ENCODE data around the gene NDUFAF2. TPM values are rescaled to one million over a fixed set of nuclear protein-coding genes. Genes with fewer than 3 reads are reported as not detected.

The NDUFAF2 gene
- total RNA-seq, 1 experiment from 2014 or later = 44.5 TPM

DNA sequence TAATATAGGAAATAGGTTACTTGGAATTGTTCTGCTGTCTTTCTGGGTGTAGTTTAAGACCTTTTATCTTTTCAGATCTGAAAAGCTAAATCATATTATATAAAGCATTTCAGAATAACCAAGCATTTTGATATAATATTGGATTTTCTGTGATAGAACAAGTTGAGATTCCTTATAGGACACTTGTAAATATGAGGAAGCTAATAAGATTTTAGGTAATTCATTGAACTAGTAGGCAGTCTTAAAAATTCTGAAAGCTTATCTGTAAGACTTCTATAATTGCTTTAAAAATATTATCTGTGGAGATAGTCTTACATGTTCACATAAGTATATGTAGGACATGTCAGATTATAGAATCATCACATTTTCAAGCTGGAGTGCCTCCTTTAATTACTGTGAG lies 114.5 kb downstream of the NDUFAF2 start:
- no peak for DNase-seq
- BruUV-seq (replicated peaks) = no TSS peak
- no peaks in the 10 kb centered on the region for H3K4me1 Mint-ChIP-seq (ENCODE audit: low read depth, unreplicated experiment)
- H3K27me3 Mint-ChIP-seq (ENCODE audit: unreplicated experiment) = no peaks in the 10 kb centered on the region
- H3K27ac Mint-ChIP-seq (ENCODE audit: unreplicated experiment) = no peak overlapping the region
- no peaks in the 10 kb centered on the region for H3K36me3 Mint-ChIP-seq (ENCODE audit: insufficient read depth, unreplicated experiment)
- CTCF ChIA-PET = no interaction called here
- H3K4me3 Mint-ChIP-seq (ENCODE audit: low read depth, unreplicated experiment) = no peak overlapping the region
- TF ChIP-seq CTCF (IDR thresholded peaks at IDR 0.05; ENCODE audit: unreplicated experiment) = no peak
- intact Hi-C loops (cut with micrococcal nuclease; ENCODE audit: unreplicated experiment) = loop anchor here (5.0 to 10.0 kb wide), 6 partner anchors 78 to 758 kb away; partner anchors contain the start of gene ZSWIM6
- H3K9me3 Mint-ChIP-seq (ENCODE audit: low read depth, unreplicated experiment) = no peaks in the 10 kb centered on the region

DNA sequence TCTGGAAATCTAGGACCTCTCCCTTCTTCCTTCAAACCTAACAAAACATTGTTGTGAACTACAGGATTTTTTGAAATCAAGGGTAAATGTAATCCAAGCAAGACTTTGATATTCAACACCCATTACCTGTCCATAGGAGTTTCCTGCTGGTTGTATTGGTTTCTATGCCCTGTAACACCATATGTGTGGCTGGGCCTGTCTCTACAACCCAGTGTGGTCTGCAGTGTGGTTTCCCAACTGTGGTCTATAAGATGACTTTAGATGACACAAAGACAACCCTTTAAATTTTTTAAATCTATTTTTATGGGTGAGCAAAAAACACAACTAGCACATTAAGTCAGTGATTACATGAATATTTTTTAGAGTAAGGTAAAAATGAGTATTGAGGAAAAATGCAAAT lies 124.1 kb downstream of the NDUFAF2 start:
- DNase-seq = no peak
- Mint-ChIP-seq H3K4me1 (ENCODE audit: low read depth, unreplicated experiment) (no peaks in the 10 kb centered on the region), H3K27me3 (ENCODE audit: unreplicated experiment) (no peaks in the 10 kb centered on the region), H3K9me3 (ENCODE audit: low read depth, unreplicated experiment) (no peaks in the 10 kb centered on the region), H3K36me3 (ENCODE audit: insufficient read depth, unreplicated experiment) (no peaks in the 10 kb centered on the region), H3K27ac (ENCODE audit: unreplicated experiment) (no peak overlapping the region), H3K4me3 (ENCODE audit: low read depth, unreplicated experiment) (no peak overlapping the region)
- no peak for TF ChIP-seq CTCF (IDR thresholded peaks at IDR 0.05; ENCODE audit: unreplicated experiment)
- BruUV-seq (replicated peaks) = no TSS peak
- CTCF ChIA-PET = interaction anchor here (0.7 kb wide), 2 partner anchors 26 to 748 kb away, joined by 3 read pairs; no protein-coding TSS in a partner anchor
- intact Hi-C loops (cut with micrococcal nuclease; ENCODE audit: unreplicated experiment) = no loop called here

DNA sequence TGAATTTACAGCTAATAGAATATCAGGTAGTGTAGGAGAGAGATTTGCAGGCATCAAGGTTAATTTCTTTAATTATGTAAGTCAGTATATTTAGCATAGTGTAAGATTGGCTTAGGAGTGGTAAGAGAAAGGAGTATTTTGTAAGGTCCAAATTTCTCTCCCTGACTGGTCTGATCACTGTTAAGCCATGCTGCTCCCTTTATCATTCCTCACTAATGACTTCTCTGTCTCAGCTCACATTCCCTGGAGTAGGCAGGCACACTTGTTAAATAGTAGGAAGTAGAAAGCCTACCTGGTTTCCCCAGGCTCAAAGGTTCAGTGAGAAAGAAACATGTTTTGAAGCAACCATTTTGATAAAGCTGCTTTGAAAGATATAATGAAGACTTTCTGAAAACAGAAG lies 126.5 kb downstream of the NDUFAF2 start:
- Mint-ChIP-seq H3K4me3 (ENCODE audit: low read depth, unreplicated experiment) (no peak overlapping the region), H3K9me3 (ENCODE audit: low read depth, unreplicated experiment) (no peaks in the 10 kb centered on the region), H3K27me3 (ENCODE audit: unreplicated experiment) (no peaks in the 10 kb centered on the region), H3K27ac (ENCODE audit: unreplicated experiment) (no peak overlapping the region), H3K4me1 (ENCODE audit: low read depth, unreplicated experiment) (no peaks in the 10 kb centered on the region), H3K36me3 (ENCODE audit: insufficient read depth, unreplicated experiment) (no peaks in the 10 kb centered on the region)
- no TSS peak for BruUV-seq (replicated peaks)
- CTCF ChIA-PET = interaction anchor here (1.3 kb wide), 1 partner anchor 320 kb away, joined by 3 read pairs; no protein-coding TSS in a partner anchor
- no peak for TF ChIP-seq CTCF (IDR thresholded peaks at IDR 0.05; ENCODE audit: unreplicated experiment)
- intact Hi-C loops (cut with micrococcal nuclease; ENCODE audit: unreplicated experiment) = no loop called here
- no peak for DNase-seq

DNA sequence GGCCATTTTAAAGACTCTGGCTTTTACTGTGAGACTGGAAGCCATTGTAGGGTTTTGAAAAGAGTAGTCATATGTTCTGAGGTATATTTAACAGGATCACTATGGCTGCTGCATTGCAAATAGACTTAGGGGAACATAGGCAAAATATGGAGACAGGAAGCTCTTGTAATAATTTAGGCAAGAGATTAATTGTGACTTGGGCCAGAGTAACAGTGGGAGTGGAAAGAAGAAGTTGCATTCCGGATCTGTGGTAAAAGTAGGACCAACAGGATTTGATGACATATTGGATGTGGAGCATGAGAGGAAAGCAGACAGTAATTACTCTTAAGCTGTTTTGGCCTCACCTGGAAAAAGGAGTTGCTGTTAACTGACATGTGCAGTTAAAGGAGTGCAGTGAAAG lies 131.6 kb downstream of the NDUFAF2 start:
- TF ChIP-seq CTCF (IDR thresholded peaks at IDR 0.05; ENCODE audit: unreplicated experiment) = no peak
- Mint-ChIP-seq H3K27ac (ENCODE audit: unreplicated experiment) (no peak overlapping the region), H3K4me1 (ENCODE audit: low read depth, unreplicated experiment) (no peaks in the 10 kb centered on the region), H3K27me3 (ENCODE audit: unreplicated experiment) (no peaks in the 10 kb centered on the region), H3K9me3 (ENCODE audit: low read depth, unreplicated experiment) (no peaks in the 10 kb centered on the region), H3K4me3 (ENCODE audit: low read depth, unreplicated experiment) (no peak overlapping the region), H3K36me3 (ENCODE audit: insufficient read depth, unreplicated experiment) (no peaks in the 10 kb centered on the region)
- DNase-seq = no peak
- CTCF ChIA-PET = no interaction called here
- intact Hi-C loops (cut with micrococcal nuclease; ENCODE audit: unreplicated experiment) = no loop called here
- no TSS peak for BruUV-seq (replicated peaks)

Measured in Calu3 (cell line).